Glomerular visceral epithelial cell (primary cell): ENCODE results near the gene HM13.
A peak's percentile ranks its signal among the peaks of the same experiment; 100 is the strongest.
"Not testable (repeated sequence)": the region's sequence is repeated elsewhere in the genome, so short reads cannot be mapped to it uniquely, and the experiment has no call there.

ENCODE experiments used
- DNase-seq: peaks from one replicate; pipeline ENCODE4 v3.0.0-alpha.2; 2016; ENCODE audit errors: extremely low spot score

HM13 gene

DNA sequence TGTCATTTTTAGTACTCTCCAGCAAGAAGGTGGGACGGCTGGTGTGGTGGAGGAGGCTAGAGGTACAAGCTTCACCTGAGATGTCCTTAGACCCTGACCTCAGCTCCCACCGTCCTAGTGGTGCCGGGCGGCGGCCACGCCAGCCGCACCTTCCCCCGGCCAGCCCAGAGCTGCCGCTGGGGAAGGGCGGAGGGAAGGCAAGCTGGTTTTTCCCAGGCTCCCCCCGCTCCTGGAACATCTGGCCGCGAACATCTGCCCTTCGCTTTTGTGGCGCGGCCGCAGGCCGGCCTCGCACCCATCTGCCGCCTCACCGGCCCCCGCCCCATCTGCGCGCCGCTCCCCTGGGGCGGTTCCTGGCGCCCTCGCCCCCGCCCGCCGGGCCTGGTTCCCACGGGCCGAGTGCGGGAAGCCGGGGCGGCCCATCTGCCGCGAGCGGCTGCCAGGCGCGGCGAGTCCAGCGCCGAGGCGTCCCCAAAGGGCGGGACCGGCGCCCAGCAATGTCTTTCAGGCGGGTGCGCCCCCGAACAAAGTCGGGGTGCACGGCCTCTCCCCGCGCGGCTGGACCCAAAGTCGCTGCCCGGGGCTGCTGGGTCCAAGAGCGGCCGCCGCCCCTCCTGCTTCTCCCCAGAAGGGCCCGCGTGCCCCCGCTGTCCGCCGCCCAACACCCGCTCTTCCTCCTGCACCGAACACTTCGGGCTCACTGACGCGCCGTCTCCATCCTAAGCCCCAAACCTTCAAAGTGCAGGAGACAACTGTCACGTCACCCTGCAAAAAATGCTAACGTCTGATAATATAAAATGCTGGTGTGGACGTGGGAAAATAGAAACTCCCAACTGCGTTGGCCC is 73.5 kb downstream of the HM13 start:
- no peak for DNase-seq

DNA sequence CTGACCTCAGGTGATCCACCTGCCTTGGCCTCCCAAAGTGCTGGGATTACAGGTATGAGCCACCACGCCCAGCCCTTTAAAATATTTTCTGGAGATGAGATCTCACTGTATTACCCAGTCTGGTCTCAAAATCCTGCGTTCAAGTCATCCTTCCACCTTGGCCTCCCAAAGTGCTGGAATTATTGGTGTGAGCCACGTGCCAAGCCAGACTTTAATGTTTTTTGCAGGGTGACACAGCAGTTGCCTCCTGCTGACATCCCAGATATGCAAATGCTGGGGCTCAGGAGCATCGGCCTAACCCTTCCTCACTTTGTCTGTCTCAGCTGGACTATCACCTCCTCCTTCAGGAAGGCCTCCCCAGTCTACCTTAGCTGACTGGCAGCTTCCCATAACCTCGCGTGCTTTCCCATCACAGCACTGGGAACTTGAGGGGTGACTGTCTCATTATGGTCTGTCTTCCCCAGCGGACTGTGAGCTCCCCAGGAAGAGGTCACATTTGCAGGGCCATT is 76.5 kb downstream of the HM13 start:
- no peak for DNase-seq

DNA sequence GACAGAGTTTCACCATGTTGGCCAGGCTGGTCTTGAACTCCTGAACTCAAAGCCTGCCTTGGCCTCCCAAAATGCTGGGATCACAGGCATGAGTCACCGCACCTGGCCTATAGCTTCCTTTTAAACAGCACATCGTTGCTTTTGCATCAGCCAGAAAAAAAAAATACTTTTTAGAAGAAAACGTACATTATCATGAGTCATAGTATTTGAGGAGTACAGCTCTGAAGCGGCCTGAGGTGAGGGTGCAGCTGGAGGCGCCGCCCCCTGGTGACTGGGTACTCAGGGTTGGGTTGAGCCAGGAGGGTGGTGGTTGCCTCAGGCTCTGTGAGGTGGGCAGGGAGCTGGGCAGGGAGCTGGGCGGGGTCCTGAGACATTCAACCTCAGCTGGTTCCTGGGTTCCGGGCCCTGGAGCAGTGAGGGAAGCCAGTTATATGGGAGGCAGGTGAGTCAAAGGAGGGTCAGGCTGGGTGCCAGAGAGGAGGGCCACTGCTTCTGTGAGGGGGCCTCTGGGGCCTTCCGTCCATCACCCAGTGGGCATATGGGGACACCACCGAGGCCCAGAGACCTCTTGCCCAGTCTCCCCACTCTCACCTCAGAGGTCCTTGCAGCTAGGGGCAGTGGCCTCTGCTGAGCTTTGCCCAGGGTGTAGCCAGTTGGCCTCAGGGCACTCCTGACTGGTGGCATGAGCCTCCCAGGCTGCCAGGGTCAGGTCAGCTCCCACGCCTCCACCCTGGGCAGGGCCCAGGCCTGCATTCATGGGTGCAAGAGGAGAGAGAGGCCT is 79.2 kb downstream of the HM13 start:
- DNase-seq: peak; percentile 94

DNA sequence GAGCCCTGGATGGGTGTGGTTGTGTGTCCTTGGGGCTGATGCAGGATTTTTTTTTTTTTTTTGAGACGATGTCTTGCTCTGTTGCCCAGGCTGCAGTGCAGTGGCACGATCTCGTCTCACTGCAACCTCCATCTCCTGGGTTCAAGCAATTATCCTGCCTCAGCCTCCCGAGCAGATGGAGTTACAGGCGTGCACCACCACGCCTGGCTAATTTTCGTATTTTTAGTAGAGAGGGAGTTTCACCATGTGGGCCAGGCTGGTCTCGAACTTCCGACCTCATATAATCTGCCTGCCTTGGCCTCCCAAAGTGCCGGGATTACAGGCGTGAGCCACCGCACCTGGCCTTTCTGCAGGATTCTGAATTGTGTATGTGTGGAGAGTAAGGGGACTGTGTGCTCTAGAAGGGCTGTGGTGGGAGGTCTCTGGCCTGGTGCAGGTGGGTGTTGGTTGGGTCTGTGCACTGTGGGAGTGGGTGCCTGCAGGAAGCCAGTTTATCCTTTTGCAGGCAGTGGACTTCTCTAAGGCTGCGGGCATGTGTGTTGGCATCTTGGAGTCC is 79.8 kb downstream of the HM13 start:
- DNase-seq: no peak

DNA sequence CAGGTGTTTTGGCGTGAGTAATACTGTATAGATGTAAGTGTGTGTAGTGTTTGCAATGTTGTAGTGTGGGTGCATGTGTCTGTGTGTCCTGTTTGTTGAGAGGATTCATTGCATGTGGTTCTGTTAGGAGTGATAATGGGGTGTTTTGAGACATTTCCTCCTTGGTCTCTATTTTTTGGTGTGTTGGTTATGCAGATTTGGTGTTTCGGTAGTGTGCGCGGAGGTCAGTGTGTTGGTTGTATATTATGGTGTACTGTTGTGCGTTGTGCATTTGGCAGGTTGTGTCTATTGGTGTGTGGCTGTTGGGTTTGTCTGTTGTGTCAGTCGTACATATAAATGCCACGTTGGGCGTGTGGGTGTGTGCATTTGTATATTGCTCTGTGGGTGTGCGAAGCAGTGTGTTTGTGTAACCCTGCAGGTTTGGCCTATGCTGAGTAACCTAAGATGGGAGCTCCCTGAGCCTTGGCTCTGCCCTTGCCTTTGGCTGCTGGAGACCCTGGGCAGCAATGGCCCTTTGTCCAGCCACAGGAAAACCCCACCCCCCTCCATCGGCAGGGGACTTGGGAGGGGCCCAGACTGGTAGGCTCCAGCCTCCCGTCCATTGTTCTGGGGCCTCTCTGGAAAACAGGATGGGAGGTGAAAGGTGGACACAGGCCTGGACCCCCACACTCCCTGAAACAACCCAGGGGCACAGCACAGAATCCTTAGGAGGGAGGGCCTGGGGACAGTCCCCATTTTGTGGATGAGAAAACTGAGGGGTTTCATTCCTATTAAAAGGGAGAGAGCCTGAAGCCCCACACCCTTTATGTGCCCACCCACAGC is 80.5 kb downstream of the HM13 start:
- no peak for DNase-seq

DNA sequence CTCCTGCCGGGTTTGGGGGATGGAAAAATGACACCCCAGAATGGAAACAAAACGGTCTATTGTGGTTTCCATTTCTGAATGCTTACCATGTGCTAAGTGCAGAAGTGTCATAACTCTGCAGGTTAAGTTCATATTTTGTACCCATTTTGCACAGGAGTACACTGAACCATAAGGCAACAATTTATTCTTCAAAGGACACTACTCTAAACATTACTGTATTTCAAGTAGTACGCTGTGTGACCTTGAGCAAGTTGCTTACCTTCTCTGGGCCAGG is 81.1 kb downstream of the HM13 start:
- DNase-seq: no peak

DNA sequence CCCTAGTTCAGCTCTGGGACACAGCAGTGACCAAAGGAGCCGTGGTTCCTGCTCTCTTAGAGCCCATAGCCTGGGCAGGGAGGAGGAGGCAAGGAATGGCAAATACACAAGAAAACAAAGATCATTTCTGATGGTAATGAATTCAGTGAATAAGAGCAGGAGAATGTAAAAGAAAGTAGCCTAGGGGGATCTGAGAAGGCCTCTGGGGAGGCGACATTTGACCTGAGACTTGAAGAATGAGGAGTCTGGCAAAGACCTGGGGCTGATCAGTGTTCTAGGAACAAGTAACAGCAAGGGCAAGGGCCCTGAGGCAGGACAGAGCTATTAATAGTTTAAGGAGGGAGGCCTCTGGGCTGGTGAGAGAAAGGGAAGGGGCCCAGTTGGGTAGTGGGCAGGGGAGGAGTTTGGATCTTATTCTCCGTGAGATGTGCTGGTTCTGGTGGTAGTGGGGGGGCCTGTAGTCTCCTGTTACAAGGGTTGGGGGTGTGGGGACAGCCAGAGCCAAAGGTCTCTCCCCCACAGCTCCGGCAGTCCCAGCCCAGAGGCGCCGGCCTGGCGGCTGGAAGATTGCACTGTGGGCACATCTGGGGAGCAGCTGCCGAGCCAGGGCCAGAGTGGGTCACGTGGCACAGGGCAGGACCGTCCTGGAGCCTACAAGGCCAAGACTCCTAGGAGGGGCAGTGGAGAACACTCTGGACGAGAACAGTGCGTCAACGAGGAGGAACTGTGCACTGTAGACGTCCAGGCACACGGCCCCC is 81.6 kb downstream of the HM13 start:
- no peak for DNase-seq

DNA sequence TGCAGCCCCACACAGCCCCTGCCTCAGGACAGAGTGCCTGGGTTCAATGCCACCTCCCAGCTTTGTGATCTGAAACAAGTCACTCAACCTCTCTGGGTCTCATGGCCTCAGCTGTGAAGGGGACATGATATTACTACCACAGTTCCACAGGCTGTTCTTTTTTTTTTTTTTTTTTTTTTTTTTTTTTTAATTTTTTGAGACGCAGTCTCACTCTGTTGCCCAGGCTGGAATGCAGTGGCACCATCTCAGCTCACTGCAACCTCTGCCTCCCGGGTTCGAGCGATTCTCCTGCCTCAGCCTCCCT is 82.1 kb downstream of the HM13 start:
- not testable (repeated sequence) for DNase-seq

DNA sequence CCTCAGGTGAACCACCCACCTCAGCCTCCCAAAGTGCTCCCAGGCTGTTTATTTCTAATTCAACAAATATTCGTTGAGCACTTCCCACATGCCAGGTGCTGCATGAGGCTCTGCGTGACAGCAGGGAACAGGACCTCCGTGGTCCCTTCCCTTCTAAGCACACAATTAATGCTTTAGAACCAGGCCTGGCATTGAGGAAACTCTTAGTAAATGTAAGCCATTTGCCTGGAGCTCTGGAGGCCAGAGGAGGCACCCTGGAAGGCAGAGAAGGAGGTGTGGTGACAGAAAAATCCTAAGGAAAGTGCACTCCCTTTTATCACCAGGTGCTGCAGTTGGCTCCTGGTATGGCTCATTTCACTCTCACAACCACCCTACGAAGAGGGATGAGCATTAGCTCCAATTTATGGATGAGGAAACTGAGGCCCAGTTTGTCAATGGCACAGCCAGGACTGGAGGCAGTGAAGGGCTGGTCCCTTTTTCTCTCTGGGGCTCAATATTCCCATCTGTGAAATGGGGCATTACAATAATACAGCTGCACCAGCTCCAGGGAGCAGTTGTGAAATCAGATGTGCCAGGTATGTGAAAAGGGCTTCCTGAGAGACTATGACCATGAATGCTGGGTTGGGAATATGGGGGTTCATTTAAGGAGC is 82.7 kb downstream of the HM13 start:
- DNase-seq: no peak

DNA sequence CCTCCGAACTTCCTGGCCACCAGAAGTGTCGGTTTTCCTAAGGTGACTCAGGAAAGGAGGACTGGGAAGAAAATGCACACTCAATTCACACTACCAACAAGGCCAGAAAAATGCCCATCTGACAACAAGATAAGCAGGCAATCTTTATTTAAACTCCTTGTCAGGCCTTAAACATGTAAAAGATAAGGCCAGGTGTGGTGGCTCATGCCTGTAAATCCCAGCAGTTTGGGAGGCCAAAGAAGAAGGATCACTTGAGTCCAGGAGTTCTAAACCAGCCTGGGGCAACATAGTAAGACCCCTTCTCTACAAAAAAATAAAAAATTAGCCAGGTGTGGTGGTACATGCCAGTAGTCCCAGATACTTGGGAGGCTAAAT is 83.2 kb downstream of the HM13 start:
- DNase-seq: no peak

DNA sequence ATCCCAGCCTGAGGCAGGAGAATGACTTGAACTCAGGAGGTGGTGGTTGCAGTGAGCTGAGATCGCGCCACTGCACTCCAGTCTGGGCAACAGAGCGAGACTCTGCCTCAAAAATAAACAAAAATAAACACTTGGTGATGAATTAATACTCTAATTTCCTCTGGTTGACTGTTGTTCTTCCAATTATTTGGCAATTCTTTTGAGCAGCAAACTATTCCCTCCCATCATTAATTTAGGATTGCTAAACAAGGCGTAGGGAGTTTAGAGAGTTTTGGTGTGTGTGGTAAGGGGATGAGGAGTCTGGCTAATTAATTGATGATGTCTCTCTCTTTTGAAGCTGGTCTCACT is 88.2 kb downstream of the HM13 start:
- no peak for DNase-seq

DNA sequence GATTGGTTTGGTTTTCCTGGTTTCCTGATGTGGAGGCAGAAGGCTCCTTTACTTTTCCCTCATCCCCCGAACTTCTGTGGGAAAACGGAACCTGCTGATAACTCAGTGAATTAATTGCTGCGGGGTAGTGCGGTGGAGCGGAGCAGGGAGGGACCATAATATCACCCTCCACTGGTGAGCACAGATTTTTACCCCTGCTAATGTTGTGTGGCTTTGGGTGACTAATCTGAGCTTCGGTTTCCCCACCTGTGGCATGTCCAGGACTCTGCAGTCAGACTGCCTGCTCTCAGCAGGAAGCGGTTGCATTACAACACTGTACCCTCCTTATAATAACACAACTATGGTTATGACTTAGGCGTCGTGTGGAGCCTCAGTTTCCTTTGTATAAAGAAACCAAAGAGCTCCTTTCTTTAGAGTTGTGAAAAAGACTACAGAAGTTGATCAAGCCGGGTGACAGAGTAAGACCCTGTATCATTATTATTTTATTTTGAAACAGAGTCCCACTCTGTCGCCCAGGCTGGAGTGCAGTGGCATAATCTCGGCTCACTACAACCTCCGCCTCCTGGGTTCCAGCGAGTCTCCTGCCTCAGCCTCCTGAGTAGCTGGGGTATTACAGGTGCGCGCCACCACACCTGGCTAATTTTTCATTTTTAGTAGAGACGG is 88.7 kb downstream of the HM13 start:
- DNase-seq: peak; percentile 93

DNA sequence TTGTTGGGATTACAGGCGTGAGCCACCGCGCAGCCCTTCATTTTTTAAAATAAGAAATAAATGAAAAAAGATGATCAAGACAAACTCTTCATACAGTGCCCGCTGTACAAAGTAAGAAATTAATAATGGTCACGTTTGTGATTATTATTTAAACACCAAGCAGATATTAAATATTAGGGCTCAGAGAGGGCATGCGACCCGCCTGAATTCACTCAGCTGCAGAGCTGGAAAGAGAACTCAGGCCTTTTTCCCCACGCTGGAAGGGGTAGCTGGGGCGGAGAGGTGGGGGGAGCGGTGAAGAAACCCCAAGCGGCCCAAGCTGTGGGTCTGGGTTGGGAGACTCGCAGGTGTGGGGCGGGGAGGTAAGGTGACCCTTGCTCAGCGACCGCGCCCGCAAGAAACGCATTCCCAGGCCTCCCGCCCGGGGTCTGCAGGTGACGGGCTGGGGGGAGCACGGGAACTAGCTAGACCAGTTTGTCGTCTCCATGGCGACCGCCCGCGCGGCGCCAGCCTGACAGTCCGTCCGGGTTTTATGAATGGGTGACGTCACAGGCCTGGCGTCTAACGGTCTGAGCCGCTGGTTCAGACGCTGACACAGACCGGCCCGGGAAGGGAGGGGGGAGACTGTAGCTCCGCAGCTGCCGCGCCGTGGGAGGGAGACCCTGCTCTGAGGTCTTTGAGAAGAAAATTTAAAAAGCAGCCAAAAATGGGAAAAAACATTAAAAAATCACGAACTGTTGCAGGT is 89.8 kb downstream of the HM13 start:
- DNase-seq: peak; percentile 97

DNA sequence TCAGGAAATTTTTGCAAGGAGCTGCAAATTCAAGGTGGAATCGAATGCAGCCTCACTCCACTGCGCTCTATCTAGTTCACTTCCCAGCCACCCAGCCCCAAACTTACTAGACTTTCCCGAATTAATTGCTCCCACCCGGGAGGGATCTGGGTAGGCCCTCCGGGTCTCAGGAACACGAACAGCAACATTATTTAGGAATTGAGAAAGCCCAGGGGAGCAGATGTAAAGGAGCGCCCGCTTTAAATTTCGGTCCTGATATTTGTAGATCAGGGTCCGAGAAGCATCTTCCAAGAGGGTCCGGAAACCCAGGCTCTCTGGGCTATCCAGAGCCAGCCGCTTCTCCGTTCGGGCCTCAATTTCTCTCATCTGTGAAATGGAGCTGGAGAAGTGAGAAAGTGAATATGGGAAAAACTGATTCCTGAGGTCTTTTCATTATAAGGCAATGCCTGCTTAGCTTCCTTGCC is 90.4 kb downstream of the HM13 start:
- no peak for DNase-seq

DNA sequence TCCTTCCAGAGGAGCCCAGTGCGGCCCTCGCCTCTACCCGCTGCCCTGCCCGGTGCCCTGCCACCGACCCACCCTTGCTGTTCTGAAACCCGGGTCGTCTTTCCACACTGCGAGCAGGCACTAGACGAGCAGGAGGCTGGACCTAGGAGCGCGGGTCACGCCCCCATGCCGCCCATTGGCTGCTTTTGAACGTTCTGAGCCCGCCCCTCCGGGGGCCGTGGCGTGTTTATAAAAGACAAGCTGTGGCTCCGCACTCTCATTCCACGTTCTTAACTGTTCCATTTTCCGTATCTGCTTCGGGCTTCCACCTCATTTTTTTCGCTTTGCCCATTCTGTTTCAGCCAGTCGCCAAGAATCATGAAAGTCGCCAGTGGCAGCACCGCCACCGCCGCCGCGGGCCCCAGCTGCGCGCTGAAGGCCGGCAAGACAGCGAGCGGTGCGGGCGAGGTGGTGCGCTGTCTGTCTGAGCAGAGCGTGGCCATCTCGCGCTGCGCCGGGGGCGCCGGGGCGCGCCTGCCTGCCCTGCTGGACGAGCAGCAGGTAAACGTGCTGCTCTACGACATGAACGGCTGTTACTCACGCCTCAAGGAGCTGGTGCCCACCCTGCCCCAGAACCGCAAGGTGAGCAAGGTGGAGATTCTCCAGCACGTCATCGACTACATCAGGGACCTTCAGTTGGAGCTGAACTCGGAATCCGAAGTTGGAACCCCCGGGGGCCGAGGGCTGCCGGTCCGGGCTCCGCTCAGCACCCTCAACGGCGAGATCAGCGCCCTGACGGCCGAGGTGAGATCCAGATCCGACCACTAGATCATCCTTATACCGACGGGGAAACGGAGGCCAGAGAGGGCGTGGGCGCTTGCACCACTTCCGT is 91.0 kb downstream of the HM13 start, which contains the start of gene ID1:
ID1 (plus strand) TSS at position 259 of the 871 bp plus-strand sequence; CDS start at position 358, 99 bp downstream.
- DNase-seq: peak; percentile 98

DNA sequence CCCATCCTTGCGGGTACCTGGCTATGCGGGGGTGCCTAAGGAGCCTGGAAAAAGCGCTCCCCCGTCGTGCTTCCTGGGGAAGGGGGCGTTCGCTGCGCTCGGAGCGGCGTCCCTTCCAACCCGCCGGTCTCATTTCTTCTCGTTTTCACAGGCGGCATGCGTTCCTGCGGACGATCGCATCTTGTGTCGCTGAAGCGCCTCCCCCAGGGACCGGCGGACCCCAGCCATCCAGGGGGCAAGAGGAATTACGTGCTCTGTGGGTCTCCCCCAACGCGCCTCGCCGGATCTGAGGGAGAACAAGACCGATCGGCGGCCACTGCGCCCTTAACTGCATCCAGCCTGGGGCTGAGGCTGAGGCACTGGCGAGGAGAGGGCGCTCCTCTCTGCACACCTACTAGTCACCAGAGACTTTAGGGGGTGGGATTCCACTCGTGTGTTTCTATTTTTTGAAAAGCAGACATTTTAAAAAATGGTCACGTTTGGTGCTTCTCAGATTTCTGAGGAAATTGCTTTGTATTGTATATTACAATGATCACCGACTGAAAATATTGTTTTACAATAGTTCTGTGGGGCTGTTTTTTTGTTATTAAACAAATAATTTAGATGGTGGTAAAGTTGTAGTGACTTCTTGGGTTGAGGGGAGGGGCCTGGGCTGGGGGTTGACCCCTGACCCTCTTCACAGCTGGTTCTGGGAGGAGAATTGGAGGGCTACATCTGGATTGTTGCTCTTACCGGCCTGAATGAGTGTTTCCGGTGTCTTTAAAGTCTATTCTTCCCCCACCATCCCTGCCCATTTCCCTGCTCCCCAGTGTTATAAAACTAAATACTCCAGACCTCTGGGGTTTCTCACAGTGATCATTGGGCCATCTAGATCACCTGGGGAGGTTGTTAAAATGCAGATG is 91.9 kb downstream of the HM13 start:
- DNase-seq: peak; percentile 40

DNA sequence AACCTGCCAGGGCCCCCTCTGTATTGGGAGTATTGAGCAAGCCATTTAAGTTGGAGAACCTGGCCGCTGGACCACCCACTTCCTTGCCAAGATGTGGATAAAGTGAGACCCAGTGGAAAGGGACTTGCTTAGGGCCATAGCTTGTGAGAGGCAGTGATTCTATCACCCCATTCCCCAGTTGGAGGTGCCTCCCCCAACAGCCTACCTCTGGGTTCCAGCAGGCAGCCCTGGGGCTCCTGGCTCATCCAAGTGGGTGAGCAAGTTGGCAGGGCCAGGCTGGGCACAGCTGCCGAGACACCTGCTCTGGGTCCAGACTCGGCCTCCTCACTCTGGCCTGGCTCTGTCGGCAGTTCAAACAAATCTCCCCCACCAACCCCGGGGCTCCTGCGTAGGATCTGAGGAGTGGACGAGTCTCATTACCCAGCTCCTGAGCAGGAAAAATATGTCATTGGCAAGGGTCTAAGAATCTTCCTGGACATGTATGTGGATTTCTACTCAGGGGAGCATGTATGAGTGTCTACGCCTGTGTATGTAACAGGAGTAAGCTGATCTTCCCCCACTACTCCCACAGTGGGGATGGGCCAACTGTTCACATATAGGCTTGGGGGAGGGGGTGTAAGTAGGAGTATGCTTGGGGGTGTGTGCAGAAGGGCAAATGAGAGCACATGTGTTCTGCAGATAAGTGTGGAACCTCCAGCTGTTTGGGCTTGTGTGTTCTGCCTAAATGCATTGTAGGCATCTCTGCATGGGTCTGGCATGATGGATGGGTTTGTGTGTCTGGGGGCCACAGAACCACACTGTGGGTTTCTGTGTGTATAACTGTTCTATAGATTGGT is 92.8 kb downstream of the HM13 start:
- peak; percentile 62 for DNase-seq
